ENCODE measurements around the gene HASPIN. TPM values are rescaled to one million over a fixed set of nuclear protein-coding genes. Genes with fewer than 3 reads are reported as not detected.
A peak's percentile ranks its signal among the peaks of the same experiment; 100 is the strongest.
"Not testable (repeated sequence)": the region's sequence is repeated elsewhere in the genome, so short reads cannot be mapped to it uniquely, and the experiment has no call there.

The HASPIN gene
- total RNA-seq, 3 donors from 2014 or later (not counting 1 experiment from before 2014, with no cell fraction given) = 0.33 to 0.79 (median 0.70) TPM

DNA sequence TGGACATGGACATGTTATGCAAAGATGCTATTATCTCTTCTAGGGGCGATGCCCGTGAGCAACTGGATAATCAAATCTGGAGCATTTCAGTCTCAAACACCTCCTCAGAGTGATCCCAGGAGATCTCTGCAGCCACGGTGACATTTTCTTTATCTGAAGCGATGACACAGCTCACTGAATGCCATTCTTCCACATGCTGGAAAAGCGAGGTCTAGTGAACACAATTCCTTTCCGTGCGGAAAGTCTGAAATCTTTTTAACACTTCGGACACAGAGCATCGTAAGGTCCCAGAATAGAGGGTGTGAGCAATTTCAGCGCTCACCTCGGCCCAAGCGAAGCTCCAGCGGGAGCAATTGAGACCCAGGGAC is 531 bp upstream of the HASPIN start:
- intact Hi-C loops (cut with micrococcal nuclease) = no loop called here
- Mint-ChIP-seq H3K27ac (peak overlapping the region; percentile 7 to 52), H3K36me3 (peaks cover 6% of the 10 kb centered on the region), H3K4me3 (peak overlapping the region; percentile 88), H3K27me3 (ENCODE audit: low read depth in 2 of 2) (no peaks in the 10 kb centered on the region), H3K9me3 (no peaks in the 10 kb centered on the region), H3K4me1 (peaks cover 18 to 31% of the 10 kb centered on the region in 2 donors)
- Histone ChIP-seq H3K9me3 (ENCODE audit: control insufficient read depth, insufficient read depth, low read length) (no peaks in the 10 kb centered on the region), H3K4me1 (ENCODE audit: control insufficient read depth, insufficient read depth, low read length) (peaks cover 27% of the 10 kb centered on the region), H3K36me3 (ENCODE audit: control insufficient read depth, insufficient read depth, low read length) (peaks cover 16% of the 10 kb centered on the region), H3K4me3 (ENCODE audit: low read length) (peak overlapping the region; percentile 78), H3K27me3 (ENCODE audit: control insufficient read depth, insufficient read depth, low read length) (no peaks in the 10 kb centered on the region), H3K27ac (ENCODE audit: low read length) (peak overlapping the region; percentile 60)
- ATAC-seq = no peak
- no peak for DNase-seq
- 7% methylated on average over 13 of the region's 13 CpGs for WGBS (ENCODE audit: insufficient coverage)
- TF ChIP-seq CTCF (IDR thresholded peaks at IDR 0.05) = no peak

DNA sequence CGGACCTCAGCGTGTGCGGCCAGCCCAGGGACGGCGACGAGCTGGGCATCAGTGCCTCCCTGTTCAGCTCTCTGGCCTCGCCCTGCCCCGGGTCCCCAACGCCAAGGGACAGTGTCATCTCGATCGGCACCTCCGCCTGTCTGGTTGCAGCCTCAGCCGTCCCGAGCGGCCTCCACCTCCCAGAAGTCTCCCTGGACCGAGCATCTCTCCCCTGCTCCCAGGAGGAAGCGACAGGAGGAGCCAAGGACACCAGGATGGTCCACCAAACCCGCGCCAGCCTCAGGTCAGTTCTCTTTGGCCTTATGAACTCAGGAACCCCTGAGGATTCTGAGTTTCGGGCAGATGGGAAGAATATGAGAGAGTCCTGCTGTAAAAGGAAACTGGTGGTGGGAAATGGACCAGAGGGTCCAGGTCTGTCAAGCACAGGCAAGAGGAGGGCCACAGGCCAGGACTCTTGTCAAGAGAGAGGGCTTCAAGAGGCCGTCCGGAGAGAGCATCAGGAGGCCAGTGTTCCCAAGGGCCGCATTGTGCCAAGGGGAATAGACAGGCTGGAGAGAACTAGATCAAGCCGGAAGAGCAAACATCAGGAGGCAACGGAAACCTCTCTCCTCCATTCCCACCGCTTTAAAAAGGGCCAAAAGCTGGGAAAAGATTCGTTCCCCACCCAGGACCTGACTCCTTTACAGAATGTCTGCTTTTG is 825 bp downstream of the HASPIN start:
- Mint-ChIP-seq H3K9me3 (no peaks in the 10 kb centered on the region), H3K4me1 (peaks cover 18 to 31% of the 10 kb centered on the region in 2 donors), H3K4me3 (peak overlapping the region; percentile 88), H3K27ac (peak overlapping the region; percentile 21 to 52), H3K36me3 (no peaks in the 10 kb centered on the region), H3K27me3 (ENCODE audit: low read depth in 2 of 2) (no peaks in the 10 kb centered on the region)
- no peaks in the 10 kb centered on the region for H3K9me3 ChIP-seq (ENCODE audit: control insufficient read depth, insufficient read depth, low read length)
- H3K27me3 ChIP-seq (ENCODE audit: control insufficient read depth, insufficient read depth, low read length) = no peaks in the 10 kb centered on the region
- WGBS (ENCODE audit: insufficient coverage) = 29% methylated on average over 27 of the region's 27 CpGs
- no peak for TF ChIP-seq CTCF (IDR thresholded peaks at IDR 0.05)
- no peak for ATAC-seq
- H3K4me1 ChIP-seq (ENCODE audit: control insufficient read depth, insufficient read depth, low read length) = peaks cover 27% of the 10 kb centered on the region
- intact Hi-C loops (cut with micrococcal nuclease) = no loop called here
- no peak for DNase-seq
- H3K4me3 ChIP-seq (ENCODE audit: low read length) = peak overlapping the region; percentile 78
- peaks cover 6% of the 10 kb centered on the region for H3K36me3 ChIP-seq (ENCODE audit: control insufficient read depth, insufficient read depth, low read length)
- H3K27ac ChIP-seq (ENCODE audit: low read length) = no peak overlapping the region

GRCh38 chr17:3727041-3727440 is 3.3 kb downstream of the HASPIN start:
- no peak for TF ChIP-seq CTCF (IDR thresholded peaks at IDR 0.05)
- Mint-ChIP-seq H3K36me3 (no peaks in the 10 kb centered on the region), H3K4me1 (peaks cover 18 to 19% of the 10 kb centered on the region in 2 donors), H3K27me3 (ENCODE audit: low read depth in 2 of 2) (no peaks in the 10 kb centered on the region), H3K4me3 (no peak overlapping the region), H3K27ac (no peak overlapping the region), H3K9me3 (no peaks in the 10 kb centered on the region)
- DNase-seq (no peak), ATAC-seq (no peak)
- no peak overlapping the region for H3K4me3 ChIP-seq (ENCODE audit: low read length)
- no peak overlapping the region for H3K27ac ChIP-seq (ENCODE audit: low read length)
- WGBS (ENCODE audit: insufficient coverage) = 78% methylated on average over 2 of the region's 2 CpGs
- no peaks in the 10 kb centered on the region for H3K36me3 ChIP-seq (ENCODE audit: control insufficient read depth, insufficient read depth, low read length)
- intact Hi-C loops (cut with micrococcal nuclease) = no loop called here
- peaks cover 19% of the 10 kb centered on the region for H3K4me1 ChIP-seq (ENCODE audit: control insufficient read depth, insufficient read depth, low read length)
- H3K27me3 ChIP-seq (ENCODE audit: control insufficient read depth, insufficient read depth, low read length) = no peaks in the 10 kb centered on the region
- H3K9me3 ChIP-seq (ENCODE audit: control insufficient read depth, insufficient read depth, low read length) = no peaks in the 10 kb centered on the region

DNA sequence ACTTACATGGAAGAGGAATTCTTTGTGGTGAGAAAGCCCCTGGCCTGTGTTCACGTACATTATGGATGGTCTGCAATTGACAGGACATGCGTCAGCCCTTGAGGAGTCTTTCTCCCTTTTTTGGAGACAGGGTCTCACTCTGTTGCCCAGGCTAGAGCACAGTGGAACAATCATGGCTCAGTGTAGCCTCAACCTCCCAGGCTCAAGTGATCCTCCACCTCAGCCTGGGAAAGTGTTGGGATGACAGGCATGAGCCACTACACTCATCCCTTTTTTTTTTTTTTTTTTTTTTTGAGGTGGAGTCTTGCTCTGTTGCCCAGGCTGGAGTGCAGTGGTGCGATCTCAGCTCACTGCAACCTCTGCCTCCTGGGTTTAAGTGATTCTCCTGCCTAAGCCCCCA is 4.4 kb downstream of the HASPIN start:
- H3K27me3 ChIP-seq (ENCODE audit: control insufficient read depth, insufficient read depth, low read length); H3K9me3 ChIP-seq (ENCODE audit: control insufficient read depth, insufficient read depth, low read length); H3K9me3 Mint-ChIP-seq; H3K36me3 ChIP-seq (ENCODE audit: control insufficient read depth, insufficient read depth, low read length); H3K4me3 ChIP-seq (ENCODE audit: low read length); H3K27ac ChIP-seq (ENCODE audit: low read length); ATAC-seq; H3K4me1 Mint-ChIP-seq; DNase-seq; H3K27ac Mint-ChIP-seq; H3K4me3 Mint-ChIP-seq; H3K36me3 Mint-ChIP-seq; intact Hi-C loops (cut with micrococcal nuclease); H3K27me3 Mint-ChIP-seq (ENCODE audit: low read depth in 2 of 2): not testable (repeated sequence)
- 98% methylated on average over 3 of the region's 3 CpGs for WGBS (ENCODE audit: insufficient coverage)
- H3K4me1 ChIP-seq (ENCODE audit: control insufficient read depth, insufficient read depth, low read length) = peaks cover 13% of the 10 kb centered on the region
